Ovary (tissue), 9 donors: ENCODE data around the gene PGPEP1. TPM values are rescaled to one million over a fixed set of nuclear protein-coding genes. Genes with fewer than 3 reads are reported as not detected.

Experiments used
- DNase-seq, 5 donors: peaks; one replicate each; pipeline ENCODE4 v3.0.0-alpha.2; 2019 to 2020
- H3K27ac ChIP-seq, 2 donors: fragments of 200-600 bp; one replicate each; pipeline versions ENCODE4 v1.5.1 to v1.8.0; 2019 to 2022
- H3K27me3 ChIP-seq: fragments of 200-600 bp; one replicate; pipeline ENCODE4 v1.8.0; 2022
- H3K36me3 ChIP-seq: fragments of 200-600 bp; sonication (generic); one replicate; pipeline ENCODE4 v1.5.1; 2019
- H3K4me1 ChIP-seq: one replicate; pipeline ENCODE4 v1.8.1; 2013; ENCODE audit warnings: mild to moderate bottlenecking, moderate library complexity; ENCODE audit not compliant: insufficient read depth
- H3K4me3 ChIP-seq: fragments of 200-600 bp; sonication (generic); one replicate; pipeline ENCODE4 v1.5.1; 2017
- H3K9me3 ChIP-seq, 2 donors: fragments of 200-600 bp in 1 of 2; sonication (generic) in 1 of 2; one replicate each; pipeline versions ENCODE4 v1.5.1 to v1.8.1; 2013 to 2019; ENCODE audit warnings: mild to moderate bottlenecking in 1 of 2, moderate library complexity in 1 of 2
- EP300 ChIP-seq: sonication (generic); formaldehyde crosslinking; IDR thresholded peaks from one replicate; pipeline ENCODE4 v1.6.1; 2017; ENCODE audit warnings: antibody characterized with exemption
- POLR2A ChIP-seq: fragments of 450-650 bp; IDR thresholded peaks from one replicate; pipeline ENCODE4 v1.6.1; 2017; ENCODE audit warnings: antibody characterized with exemption, mild to moderate bottlenecking, moderate library complexity
- WGBS, 3 donors: extraction: QIAGEN DNeasy Blood & Tissue Kit in 1 of 3; methylation state at CpG; one replicate each; pipeline versions ENCODE4 v1.1.5 to v1.1.7; 2013 to 2017; 5-methylcytosine and 5-hydroxymethylcytosine counted together
- intact Hi-C, 4 donors: fragments of 100-400 bp; cut with DNase I; formaldehyde crosslinking; loops; one replicate each; pipeline versions ENCODE4 v1.11.0 to v1.15.1; 2022 to 2023
- polyA plus RNA-seq, 2 donors: library from polyadenylated mRNA; stranded (reverse); fragments of 200-250 nt in 1 of 2; fragments of 350-450 nt in 1 of 2; fragmentation: Illumina TruSeq in 1 of 2; extraction: RNeasy Lipid Tissue Mini Kit (QIAGEN cat#74804) in 1 of 2; gene quantifications; one replicate each; pipeline ENCODE4 v1.2.3, GENCODE V29; 2013 to 2014
- total RNA-seq, 7 donors: library from RNA; depleted of rRNA in 2 of 7; stranded (reverse); fragments of >200 nt in 2 of 7; fragmentation: NEBNext Ultra II Directional in 3 of 7; extraction: Animal tissue kit (Norgen Biotek cat#: 25700) in 3 of 7; gene quantifications; one replicate each; pipeline versions ENCODE4 v1.1.0 to v1.2.4, GENCODE V29; 2016 to 2023
- TF ChIP-seq, protein P1 (sequence below), 3 donors: fragments of 450-650 bp in 2 of 3; fragments of 200-600 bp in 1 of 3; IDR thresholded peaks; one replicate each; pipeline versions ENCODE4 v1.5.1 to v1.8.0; 2016 to 2022; ENCODE audit warnings: antibody characterized with exemption in 3 of 3, mild to moderate bottlenecking in 1 of 3
- donor health status: DM: no; HTN: no; CAD: no; lungs with moderate emphysema.
- donor health status: DM: no; HTN: no; CAD: no.
- donor health status: Bipolar disorder and iron deficiency.
- donor health status: DM: yes; HTN: yes; CAD: no.
- donor health status: DM: no; HTN: no; CAD: no.
- donor health status: DM: yes; HTN: yes; CAD: no.

Gene PGPEP1
- total and polyA plus RNA-seq, 9 donors: 9.3 to 64.5 (median 40.3) TPM

DNA sequence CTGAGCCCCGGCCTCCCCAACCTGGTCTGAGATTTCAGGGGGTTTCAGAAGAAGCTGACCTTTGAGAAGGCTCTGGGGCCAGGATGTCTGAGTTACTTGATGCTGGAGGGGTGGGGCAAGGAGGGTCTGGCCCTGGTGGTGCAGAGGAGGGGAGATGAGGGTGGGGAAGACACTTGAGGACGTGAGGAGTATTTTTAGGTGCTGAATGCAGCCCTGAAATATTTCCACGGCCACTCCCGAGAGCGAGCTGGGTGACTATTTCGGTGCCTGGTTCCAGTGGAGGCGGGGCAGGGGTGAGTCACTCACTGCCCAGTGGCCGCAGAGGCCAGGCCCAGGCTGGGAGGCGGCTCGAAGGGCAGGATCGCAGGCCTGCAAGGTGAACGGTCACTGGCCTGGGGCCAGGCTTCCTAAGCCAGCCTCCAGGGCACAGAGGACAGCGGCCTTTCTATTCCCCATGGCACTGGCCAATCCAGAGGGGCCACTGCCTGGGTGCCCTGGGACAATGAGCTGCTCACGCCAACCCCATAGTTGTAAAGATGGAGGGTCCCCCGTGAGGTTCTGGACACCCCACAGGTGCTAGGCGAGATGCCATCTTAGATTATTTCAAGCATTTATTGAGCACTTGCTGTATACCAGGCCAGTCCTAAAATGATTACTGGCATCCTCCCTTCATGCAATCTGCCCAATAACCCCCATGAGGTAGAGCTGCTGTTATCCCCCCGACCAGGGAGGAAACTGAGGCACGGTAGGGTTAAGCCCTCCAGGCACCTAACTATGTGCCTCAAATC lies 39.3 kb upstream of the PGPEP1 start:
- H3K4me3 ChIP-seq: no peak overlapping the region
- intact Hi-C loops: no loop called here
- peak overlapping the region; percentile 40 to 59 for H3K27ac ChIP-seq
- TF ChIP-seq EP300: no peak
- TF ChIP-seq, protein P1, sequence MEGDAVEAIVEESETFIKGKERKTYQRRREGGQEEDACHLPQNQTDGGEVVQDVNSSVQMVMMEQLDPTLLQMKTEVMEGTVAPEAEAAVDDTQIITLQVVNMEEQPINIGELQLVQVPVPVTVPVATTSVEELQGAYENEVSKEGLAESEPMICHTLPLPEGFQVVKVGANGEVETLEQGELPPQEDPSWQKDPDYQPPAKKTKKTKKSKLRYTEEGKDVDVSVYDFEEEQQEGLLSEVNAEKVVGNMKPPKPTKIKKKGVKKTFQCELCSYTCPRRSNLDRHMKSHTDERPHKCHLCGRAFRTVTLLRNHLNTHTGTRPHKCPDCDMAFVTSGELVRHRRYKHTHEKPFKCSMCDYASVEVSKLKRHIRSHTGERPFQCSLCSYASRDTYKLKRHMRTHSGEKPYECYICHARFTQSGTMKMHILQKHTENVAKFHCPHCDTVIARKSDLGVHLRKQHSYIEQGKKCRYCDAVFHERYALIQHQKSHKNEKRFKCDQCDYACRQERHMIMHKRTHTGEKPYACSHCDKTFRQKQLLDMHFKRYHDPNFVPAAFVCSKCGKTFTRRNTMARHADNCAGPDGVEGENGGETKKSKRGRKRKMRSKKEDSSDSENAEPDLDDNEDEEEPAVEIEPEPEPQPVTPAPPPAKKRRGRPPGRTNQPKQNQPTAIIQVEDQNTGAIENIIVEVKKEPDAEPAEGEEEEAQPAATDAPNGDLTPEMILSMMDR (IDR thresholded peaks at IDR 0.05): no peak
- no peak for TF ChIP-seq POLR2A
- no peaks in the 10 kb centered on the region for H3K27me3 ChIP-seq
- no peaks in the 10 kb centered on the region for H3K9me3 ChIP-seq
- H3K36me3 ChIP-seq: no peaks in the 10 kb centered on the region
- DNase-seq: peak; percentile 63 to 78 (median 71)
- 39 to 46% (median 44%) methylated on average over 12 to 18 of the region's 18 CpGs for WGBS, 3 donors
- H3K4me1 ChIP-seq: peaks cover 12% of the 10 kb centered on the region

DNA sequence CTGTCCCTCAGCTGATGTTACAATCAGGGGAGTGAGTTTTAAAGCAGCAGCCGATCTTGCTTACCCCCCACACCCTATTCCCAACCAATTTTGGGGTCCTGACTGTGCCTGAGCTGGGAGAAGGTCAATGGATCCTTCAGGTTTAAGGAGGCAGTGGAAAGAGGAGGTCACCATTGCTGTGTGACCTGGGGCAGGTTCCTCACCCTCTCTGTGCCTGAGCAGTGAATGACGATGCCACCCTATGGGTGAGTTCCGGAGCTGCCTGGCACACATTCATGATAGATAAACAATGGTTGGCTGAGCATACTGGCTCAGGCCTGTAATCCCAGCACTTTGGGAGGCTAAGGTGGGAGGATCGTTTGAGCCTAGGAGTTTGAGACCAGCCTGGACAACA lies 38.7 kb upstream of the PGPEP1 start:
- 68 to 82% (median 68%) methylated on average over 4 of the region's 4 CpGs for WGBS, 3 donors
- TF ChIP-seq, protein P1 (IDR thresholded peaks at IDR 0.05): no peak
- TF ChIP-seq POLR2A (no peak), EP300 (no peak)
- intact Hi-C loops: no loop called here
- Histone ChIP-seq H3K4me1 (peaks cover 13% of the 10 kb centered on the region), H3K36me3 (no peaks in the 10 kb centered on the region), H3K27me3 (no peaks in the 10 kb centered on the region), H3K27ac (peak overlapping the region in 1 of 2 donors; percentile 59), H3K4me3 (no peak overlapping the region), H3K9me3 (no peaks in the 10 kb centered on the region)
- DNase-seq: peak in 1 of 5 donors; percentile 31

DNA sequence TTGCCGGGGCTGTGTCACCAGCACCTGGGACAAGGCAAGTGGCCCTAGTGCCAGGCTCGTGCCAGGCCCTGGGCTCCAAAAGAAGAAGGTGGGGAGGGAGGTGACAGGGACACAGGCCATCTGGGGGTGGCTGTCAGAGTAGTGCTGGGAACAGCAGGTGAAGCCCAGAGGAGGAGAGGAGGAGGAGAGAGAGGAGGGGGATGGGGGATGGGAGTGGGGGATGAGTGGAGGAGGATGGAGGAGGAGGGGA lies 36.3 kb upstream of the PGPEP1 start:
- Histone ChIP-seq H3K9me3 (no peaks in the 10 kb centered on the region), H3K4me1 (peaks cover 18% of the 10 kb centered on the region), H3K27me3 (no peaks in the 10 kb centered on the region), H3K27ac (peak overlapping the region; percentile 82 to 98), H3K4me3 (peak overlapping the region; percentile 40), H3K36me3 (no peaks in the 10 kb centered on the region)
- no peak for DNase-seq
- intact Hi-C loops: loop anchor here in 2 of 4 donors (2.0 kb wide), 2 partner anchors 19 to 23 kb away; partner anchors contain the start of genes JUND (in 1 of the 2) and LSM4 (in 1 of the 2)
- no peak for TF ChIP-seq EP300
- TF ChIP-seq, protein P1 (IDR thresholded peaks at IDR 0.05): no peak
- no peak for TF ChIP-seq POLR2A
- WGBS, 3 donors: 0 to 14% (median 12%) methylated on average over 2 of the region's 2 CpGs

DNA sequence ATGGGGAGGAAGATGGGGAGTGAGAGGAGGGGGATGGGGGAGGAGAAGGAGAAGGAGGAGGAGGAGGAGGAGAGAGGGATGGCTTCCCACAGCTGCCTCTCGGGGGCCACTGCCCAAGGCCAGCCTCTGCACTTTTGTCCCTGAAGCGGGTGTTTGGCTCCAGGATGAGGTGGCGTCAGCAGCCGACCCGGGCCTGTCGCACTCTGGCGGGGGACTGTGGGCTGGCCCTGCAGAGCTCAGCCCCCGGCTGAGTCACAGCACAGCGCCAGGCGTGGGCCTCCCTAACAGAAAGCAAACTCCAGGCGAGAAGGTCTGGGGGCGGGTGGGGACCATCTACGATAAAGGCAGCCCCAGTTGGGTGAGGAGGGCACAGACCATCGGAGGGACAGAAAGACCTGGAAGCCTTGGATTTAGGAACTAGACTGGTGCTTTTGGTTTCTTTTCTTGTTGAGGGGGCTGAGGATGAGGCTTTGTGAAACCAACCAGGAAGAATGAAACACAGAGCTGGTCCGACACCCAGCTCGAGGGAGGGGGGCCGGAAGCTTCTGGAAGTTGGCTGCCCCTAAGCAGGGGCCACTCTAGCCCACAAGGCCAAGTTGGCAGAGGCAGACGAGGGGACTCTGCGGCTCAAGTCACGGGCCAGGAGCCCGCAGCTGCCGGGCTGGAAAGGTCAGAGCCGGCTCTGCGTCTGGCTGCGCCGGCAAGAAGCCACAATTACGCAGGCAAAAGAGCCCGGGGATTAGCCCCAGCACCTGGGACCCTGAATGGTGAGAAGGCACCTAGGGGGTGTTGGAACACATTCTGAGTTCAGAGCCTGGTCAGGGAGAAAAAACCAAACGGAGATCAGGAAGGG lies 35.7 kb upstream of the PGPEP1 start:
- peaks cover 18% of the 10 kb centered on the region for H3K4me1 ChIP-seq
- WGBS, 3 donors: 1% methylated on average over 29 of the region's 29 CpGs
- peak overlapping the region; percentile 82 to 98 for H3K27ac ChIP-seq

More for the DNA sequence above, 35.7 kb upstream of the PGPEP1 start:
- peak overlapping the region; percentile 40 for H3K4me3 ChIP-seq
- TF ChIP-seq POLR2A: peak; percentile 75
- TF ChIP-seq, protein P1 (IDR thresholded peaks at IDR 0.05): no peak
- no peaks in the 10 kb centered on the region for H3K36me3 ChIP-seq
- no peaks in the 10 kb centered on the region for H3K27me3 ChIP-seq
- no peaks in the 10 kb centered on the region for H3K9me3 ChIP-seq
- peak; percentile 87 to 91 (median 89) for DNase-seq
- intact Hi-C loops: loop anchor here in 2 of 4 donors (2.0 kb wide), 2 partner anchors 18 to 24 kb away; partner anchors contain the start of genes JUND (in 1 of the 2) and LSM4 (in 1 of the 2)
